Measurements from ENCODE around the gene TAF11. TPM values are rescaled to one million over a fixed set of nuclear protein-coding genes. Genes with fewer than 3 reads are reported as not detected.
"Not testable (repeated sequence)": the region's sequence is repeated elsewhere in the genome, so short reads cannot be mapped to it uniquely, and the experiment has no call there.

Gene TAF11
- total RNA-seq, 1 donor from 2014 or later, result 48.6 TPM

- H3K9me3 Mint-ChIP-seq, result no peaks in the 10 kb centered on the region
- no peak overlapping the region for H3K4me3 Mint-ChIP-seq
- no peak for DNase-seq (ENCODE audit: low read depth, low spot score)
- H3K27ac Mint-ChIP-seq (ENCODE audit: unreplicated experiment), result no peak overlapping the region
- peaks cover 6% of the 10 kb centered on the region for H3K36me3 Mint-ChIP-seq (ENCODE audit: low read depth)
- no peaks in the 10 kb centered on the region for H3K4me1 Mint-ChIP-seq
- TF ChIP-seq CTCF (conservative IDR thresholded peaks at IDR 0.05), result no peak
- no peaks in the 10 kb centered on the region for H3K27me3 Mint-ChIP-seq (ENCODE audit: low read depth)
Observed at GRCh38 chr6:34851361-34851760, 36.5 kb downstream of the TAF11 start.

GRCh38 chr6:34849066-34849465, 38.8 kb downstream of the TAF11 start:
- not testable (repeated sequence) for H3K9me3 Mint-ChIP-seq; H3K4me1 Mint-ChIP-seq; H3K27me3 Mint-ChIP-seq (ENCODE audit: low read depth); H3K27ac Mint-ChIP-seq (ENCODE audit: unreplicated experiment); H3K4me3 Mint-ChIP-seq; DNase-seq (ENCODE audit: low read depth, low spot score)
- H3K36me3 Mint-ChIP-seq (ENCODE audit: low read depth), result peaks cover 12% of the 10 kb centered on the region

- no peak overlapping the region for H3K4me3 Mint-ChIP-seq
- DNase-seq (ENCODE audit: low read depth, low spot score), result no peak
- no peaks in the 10 kb centered on the region for H3K27me3 Mint-ChIP-seq (ENCODE audit: low read depth)
- H3K27ac Mint-ChIP-seq (ENCODE audit: unreplicated experiment), result no peak overlapping the region
- no peak for TF ChIP-seq CTCF (conservative IDR thresholded peaks at IDR 0.05)
- H3K4me1 Mint-ChIP-seq, result peaks cover 3% of the 10 kb centered on the region
- H3K9me3 Mint-ChIP-seq, result no peaks in the 10 kb centered on the region
- H3K36me3 Mint-ChIP-seq (ENCODE audit: low read depth), result peaks cover 17% of the 10 kb centered on the region
Observed at GRCh38 chr6:34839666-34840352, 48.0 kb downstream of the TAF11 start.

GRCh38 chr6:34837528-34837927, 50.3 kb downstream of the TAF11 start:
- Mint-ChIP-seq H3K4me1 (peaks cover 3% of the 10 kb centered on the region), H3K27ac (ENCODE audit: unreplicated experiment) (no peak overlapping the region), H3K4me3 (no peak overlapping the region), H3K9me3 (no peaks in the 10 kb centered on the region), H3K27me3 (ENCODE audit: low read depth) (no peaks in the 10 kb centered on the region), H3K36me3 (ENCODE audit: low read depth) (peaks cover 12% of the 10 kb centered on the region)
- TF ChIP-seq CTCF (conservative IDR thresholded peaks at IDR 0.05), result no peak
- DNase-seq (ENCODE audit: low read depth, low spot score), result no peak

GRCh38 chr6:34836451-34836850, 51.4 kb downstream of the TAF11 start:
- Mint-ChIP-seq H3K36me3 (ENCODE audit: low read depth) (peaks cover 12% of the 10 kb centered on the region), H3K9me3 (no peaks in the 10 kb centered on the region)

More at GRCh38 chr6:34836451-34836850, 51.4 kb downstream of the TAF11 start:
- DNase-seq (ENCODE audit: low read depth, low spot score), result no peak
- Mint-ChIP-seq H3K4me1 (peaks cover 3% of the 10 kb centered on the region), H3K27ac (ENCODE audit: unreplicated experiment) (no peak overlapping the region), H3K27me3 (ENCODE audit: low read depth) (no peaks in the 10 kb centered on the region), H3K4me3 (no peak overlapping the region)
- no peak for TF ChIP-seq CTCF (conservative IDR thresholded peaks at IDR 0.05)
